HG03469 (cell line): ENCODE data around the gene CIB4.

ENCODE experiments used
- ATAC-seq: cut with Tn5 transposase; IDR thresholded peaks from one replicate; pipeline ENCODE4 v1.9.1; 2021; ENCODE audit warnings: mild to moderate bottlenecking, moderate library complexity, moderate number of reproducible peaks; ENCODE audit not compliant: unreplicated experiment

Gene CIB4

GRCh38 chr2:26644188-26644835 is 3.1 kb upstream of the CIB4 start:
- no peak for ATAC-seq

DNA sequence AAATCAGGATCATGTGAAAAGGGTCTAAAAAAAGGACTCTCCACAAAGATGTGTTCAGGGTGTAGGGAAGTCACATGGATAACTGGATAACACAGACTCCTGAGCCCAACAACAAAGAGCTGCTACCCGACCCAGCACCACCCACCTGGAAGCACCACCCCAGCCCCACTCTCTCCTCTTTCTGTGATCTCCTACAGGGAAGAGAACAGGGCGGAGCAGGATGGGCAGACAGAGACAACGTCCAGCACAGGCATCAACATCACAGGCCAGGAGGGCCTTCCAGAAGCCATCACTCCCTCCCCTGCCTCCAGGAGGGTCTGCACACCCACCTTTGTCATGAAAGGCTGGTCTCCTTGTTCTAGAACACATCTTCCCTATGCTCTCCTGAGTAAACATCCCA is 1.3 kb upstream of the CIB4 start:
- ATAC-seq = no peak

DNA sequence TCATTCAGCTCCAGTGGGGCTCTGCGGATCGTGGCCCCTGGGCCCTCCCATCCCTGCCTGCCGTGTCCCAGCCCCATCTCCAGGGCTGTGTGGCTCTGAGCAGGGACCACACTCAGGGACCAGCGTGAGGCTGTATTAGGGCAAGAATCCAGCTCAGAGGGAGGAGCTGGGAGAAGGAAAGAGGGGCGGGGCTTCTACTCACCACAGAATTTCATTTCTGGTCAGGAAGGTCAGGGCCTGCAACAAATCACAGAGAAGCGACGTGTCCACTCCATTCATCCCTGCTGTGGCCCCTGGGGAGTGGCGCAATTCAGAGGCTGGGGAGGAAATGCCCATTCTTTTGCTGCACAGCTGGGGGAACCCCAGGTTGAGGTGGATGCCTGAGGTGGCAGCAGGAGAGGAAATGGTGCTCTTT is 828 bp downstream of the CIB4 start:
- ATAC-seq = no peak

GRCh38 chr2:26639685-26640243 is 1.4 kb downstream of the CIB4 start:
- no peak for ATAC-seq

GRCh38 chr2:26637811-26638310 is 3.3 kb downstream of the CIB4 start:
- ATAC-seq = no peak

DNA sequence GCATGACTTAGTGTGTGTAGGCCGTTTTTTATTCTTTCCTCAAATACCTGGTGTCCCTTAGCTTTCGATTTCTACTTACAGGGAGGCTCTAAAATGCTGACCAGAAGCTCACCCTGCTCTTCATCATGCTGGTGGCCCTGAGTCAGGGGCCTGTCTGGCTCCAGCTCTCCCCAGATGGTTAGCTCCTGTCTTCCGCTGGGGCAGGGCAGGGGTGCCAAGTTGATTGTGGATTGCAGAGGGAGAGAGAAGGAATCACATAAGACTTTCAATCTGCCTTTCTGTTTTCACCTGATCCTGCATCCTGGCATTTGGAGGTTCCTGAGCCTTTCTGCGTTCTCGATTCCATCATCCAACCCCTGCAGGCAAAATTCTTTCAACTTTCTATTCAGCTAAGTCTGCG is 4.2 kb downstream of the CIB4 start:
- ATAC-seq = no peak

GRCh38 chr2:26635401-26635800 is 5.8 kb downstream of the CIB4 start:
- no peak for ATAC-seq

GRCh38 chr2:26634636-26635230 is 6.4 kb downstream of the CIB4 start:
- no peak for ATAC-seq

DNA sequence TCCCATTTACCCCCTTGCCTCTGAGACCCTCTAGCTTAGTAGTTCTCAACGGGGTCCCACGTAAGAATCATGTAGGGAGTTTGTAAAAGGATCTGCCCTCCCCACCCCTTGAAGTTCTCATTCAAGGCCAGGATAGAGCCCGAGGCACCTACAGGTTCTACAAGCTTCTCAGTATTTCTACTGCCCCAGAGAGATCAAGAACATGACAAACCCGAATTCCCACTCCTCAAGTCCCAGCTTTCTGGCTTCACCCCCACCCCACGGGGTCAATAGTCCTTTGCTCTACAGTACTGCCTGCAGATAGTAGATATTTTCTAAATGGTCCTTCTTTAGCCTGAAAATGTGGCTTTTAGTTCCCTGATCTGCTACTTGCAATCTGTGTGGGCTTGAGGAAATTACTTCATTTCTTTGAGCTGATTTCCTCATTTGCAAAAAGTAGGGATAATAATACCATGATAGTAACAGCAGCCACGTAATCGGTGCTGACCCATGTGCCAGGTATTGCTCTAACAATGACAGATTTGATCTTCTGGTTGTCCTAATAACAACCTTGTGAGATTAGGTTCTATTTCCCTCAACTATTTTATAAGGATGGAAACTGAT is 7.1 kb downstream of the CIB4 start:
- ATAC-seq = no peak

DNA sequence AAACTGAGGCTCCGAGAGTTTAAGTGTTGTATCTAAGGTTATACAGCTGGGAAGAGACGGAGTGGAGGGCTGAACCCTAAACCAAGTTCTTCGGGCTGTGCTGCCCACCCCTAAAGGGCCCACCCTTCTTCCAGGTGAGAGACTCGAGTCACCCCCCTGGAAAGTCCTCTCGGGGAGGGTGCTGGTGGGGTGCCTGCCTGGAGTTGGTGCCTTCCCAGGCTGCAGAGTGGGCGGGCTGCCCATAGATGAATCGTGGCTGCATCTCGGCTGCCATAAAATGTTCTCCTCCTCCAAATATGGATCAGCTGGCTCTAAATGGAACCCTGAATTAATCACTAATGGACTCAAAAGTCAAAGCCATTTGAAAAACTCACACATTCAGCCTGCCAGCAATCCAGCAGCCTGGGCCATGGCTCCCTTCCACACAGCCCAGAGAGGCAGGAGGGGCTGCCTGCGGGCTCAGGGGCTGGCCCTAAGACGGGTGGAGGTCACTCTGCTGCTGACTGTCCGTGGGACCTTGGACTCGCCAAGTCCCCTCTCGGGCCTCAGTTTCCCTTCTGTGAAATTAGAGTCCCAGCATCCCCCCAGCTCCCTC is 7.7 kb downstream of the CIB4 start:
- ATAC-seq = no peak

GRCh38 chr2:26632624-26633185 is 8.5 kb downstream of the CIB4 start:
- ATAC-seq = no peak

DNA sequence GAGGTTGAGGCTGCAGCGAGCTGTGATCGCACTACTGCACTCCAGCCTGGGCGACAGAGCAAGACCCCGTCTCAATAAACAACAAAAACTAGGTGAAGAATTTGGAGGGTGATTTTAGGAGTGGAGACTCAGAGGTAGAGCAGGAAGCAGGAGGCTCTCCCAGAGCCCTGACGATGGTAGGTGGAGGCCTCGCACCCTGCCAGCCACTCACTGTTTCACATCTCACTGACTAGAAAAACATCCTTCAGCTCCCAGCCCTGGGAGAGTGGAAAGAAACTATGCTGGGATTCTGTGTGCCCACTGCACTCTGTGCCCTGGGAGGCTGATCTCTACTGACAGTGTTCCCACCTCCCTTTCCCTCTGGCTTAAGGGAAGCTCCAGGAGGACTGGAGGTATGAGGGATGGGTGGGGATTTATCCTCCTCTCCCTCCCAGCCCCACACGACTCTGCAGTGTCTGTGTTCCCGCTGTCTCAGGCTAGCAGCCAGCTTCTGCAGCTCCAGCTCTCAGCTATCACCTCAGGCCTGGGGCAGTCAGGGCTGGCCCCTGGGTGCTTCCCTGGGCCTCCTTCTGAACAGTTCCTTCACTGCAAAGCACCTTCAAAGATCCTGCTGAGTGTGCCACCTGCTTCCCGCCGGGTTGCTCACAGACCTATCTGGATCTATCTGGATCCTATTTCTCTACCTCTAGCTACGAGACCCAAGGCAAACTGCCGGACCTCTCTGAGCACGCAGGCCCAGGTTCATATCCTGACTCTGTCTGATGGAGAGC is 9.6 kb downstream of the CIB4 start:
- ATAC-seq = no peak

- ATAC-seq = no peak
Measured at GRCh38 chr2:26630669-26631360, 10.4 kb downstream of the CIB4 start.

DNA sequence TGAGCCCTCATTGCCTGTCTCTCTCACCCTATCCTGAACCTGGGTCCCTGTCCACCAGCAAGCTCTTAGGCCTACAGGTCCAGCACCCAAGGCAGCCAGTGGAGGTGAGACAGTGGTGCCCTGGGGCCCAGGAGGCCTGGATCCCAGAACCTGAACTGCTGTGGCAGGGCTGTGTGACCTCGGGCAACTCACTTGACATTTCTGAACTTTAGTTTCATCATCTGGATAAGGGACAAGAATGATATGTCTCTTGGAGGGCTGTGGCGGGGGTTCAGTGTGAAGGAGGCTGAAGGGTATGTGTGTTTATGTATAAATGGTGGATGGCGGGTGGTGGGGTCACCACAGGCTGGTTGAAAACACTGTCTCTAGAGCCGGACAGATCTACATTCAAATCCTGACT is 10.9 kb downstream of the CIB4 start:
- ATAC-seq = no peak

GRCh38 chr2:26629751-26630150 is 11.4 kb downstream of the CIB4 start:
- no peak for ATAC-seq

DNA sequence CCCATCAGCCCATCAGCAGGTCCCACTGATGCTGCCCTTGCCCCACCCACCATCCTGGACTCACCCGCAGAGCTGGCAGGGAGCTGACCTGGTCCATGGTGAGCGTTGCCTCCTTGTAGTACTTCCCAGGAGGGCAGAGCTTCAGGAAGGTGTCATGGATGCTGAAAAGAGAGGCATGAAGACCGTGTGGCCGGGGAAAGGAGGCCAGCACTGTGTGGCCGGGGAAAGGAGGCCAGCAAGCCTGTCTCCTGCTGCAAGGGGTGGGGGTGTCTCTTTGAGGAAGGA is 11.9 kb downstream of the CIB4 start:
- no peak for ATAC-seq

- ATAC-seq = no peak
Measured at GRCh38 chr2:26628561-26629345, 12.4 kb downstream of the CIB4 start.

DNA sequence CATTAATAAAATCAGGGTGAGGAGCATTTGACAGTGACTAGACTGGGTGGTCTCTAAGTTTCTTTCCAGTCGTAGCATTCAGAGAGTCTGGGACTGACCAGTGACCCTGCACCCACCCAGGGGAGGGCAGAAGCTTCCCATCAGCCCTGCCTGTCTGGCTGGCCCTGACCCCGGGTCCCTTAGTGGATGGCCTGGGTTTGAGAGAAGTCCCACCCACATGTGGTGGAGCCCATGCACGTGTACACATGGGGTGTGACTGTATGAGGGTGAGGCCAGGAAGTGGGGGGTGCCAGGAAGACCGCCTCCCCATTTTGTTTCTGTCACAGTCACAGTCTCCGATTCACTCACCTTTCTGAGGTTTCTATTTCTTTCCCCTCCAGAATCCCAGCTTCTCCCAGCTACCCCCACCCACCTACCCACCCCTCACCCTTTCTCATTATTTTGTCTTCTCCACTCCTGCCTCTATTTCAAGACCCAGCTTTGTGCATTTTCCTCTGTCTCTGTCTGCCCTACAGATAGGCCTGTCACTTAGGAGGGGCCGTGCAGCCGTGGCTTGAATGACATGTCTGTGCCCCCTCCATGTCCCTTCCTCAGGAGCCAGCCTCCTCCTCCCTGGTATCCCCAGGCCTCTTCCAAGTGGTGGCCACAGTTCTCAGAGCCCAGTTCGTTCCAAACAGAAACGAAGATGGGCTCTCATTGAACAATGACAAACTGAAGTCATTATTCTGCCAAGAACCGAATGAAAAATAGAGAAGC is 13.6 kb downstream of the CIB4 start:
- ATAC-seq = no peak

DNA sequence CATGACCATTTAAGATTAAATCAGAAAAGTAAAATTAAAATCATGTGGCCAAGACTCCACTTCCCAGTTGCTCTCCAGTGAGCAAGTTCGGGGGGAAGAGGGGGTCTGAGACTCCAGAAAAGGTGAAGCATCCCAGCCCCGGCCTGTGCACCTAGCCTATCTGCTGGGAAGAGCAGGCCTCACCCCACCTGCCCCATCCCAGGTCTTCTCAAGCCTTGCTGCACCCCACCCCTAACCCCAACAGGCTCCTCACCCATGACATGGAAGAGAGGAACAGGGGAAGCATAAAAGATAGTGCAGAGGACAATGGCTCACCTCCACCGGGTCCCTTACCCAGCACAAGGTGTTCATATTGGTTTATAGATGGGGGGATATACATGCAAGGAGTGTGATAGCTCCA is 14.6 kb downstream of the CIB4 start:
- ATAC-seq = no peak
